Measurements from ENCODE around the gene GPR146. TPM values are rescaled to one million over a fixed set of nuclear protein-coding genes. Genes with fewer than 3 reads are reported as not detected.
A peak's percentile ranks its signal among the peaks of the same experiment; 100 is the strongest.

Gene GPR146
- total and polyA plus RNA-seq, 2 of the 13 experiments (the other 11 are each of a cell fraction or from before 2014, with no cell fraction given) = 2.0 to 15.9 TPM

- TF ChIP-seq ATF7-NPFF (CRISPR knock-in tag; IDR thresholded peaks at IDR 0.05; ENCODE audit: low read depth) = no peak
- no peak for TF ChIP-seq ZNF513 (CRISPR knock-in tag; conservative IDR thresholded peaks at IDR 0.05)
- no peak for TF ChIP-seq ZNF790 (CRISPR knock-in tag; IDR thresholded peaks at IDR 0.05; ENCODE audit: borderline replicate concordance)
- TF ChIP-seq ELF3 (CRISPR knock-in tag; IDR thresholded peaks at IDR 0.05) = no peak; the same call in 1 of the 2 replicates
- TF ChIP-seq ZMYM4 (CRISPR knock-in tag; IDR thresholded peaks at IDR 0.05) = peak; percentile 42; the same call in 1 of the 2 replicates
- TF ChIP-seq ZNF510 (CRISPR knock-in tag; IDR thresholded peaks at IDR 0.05; ENCODE audit: low read depth) = 0 out of 2 replicates have a peak, but pooled peaks have one; percentile 67
- no peak for TF ChIP-seq HNRNPL (IDR thresholded peaks at IDR 0.05; ENCODE audit: low read depth, low read length)
- TF ChIP-seq TBL1XR1 (IDR thresholded peaks at IDR 0.05; ENCODE audit: borderline replicate concordance, low read length, partially characterized antibody) = no peak
- TF ChIP-seq, protein P1, sequence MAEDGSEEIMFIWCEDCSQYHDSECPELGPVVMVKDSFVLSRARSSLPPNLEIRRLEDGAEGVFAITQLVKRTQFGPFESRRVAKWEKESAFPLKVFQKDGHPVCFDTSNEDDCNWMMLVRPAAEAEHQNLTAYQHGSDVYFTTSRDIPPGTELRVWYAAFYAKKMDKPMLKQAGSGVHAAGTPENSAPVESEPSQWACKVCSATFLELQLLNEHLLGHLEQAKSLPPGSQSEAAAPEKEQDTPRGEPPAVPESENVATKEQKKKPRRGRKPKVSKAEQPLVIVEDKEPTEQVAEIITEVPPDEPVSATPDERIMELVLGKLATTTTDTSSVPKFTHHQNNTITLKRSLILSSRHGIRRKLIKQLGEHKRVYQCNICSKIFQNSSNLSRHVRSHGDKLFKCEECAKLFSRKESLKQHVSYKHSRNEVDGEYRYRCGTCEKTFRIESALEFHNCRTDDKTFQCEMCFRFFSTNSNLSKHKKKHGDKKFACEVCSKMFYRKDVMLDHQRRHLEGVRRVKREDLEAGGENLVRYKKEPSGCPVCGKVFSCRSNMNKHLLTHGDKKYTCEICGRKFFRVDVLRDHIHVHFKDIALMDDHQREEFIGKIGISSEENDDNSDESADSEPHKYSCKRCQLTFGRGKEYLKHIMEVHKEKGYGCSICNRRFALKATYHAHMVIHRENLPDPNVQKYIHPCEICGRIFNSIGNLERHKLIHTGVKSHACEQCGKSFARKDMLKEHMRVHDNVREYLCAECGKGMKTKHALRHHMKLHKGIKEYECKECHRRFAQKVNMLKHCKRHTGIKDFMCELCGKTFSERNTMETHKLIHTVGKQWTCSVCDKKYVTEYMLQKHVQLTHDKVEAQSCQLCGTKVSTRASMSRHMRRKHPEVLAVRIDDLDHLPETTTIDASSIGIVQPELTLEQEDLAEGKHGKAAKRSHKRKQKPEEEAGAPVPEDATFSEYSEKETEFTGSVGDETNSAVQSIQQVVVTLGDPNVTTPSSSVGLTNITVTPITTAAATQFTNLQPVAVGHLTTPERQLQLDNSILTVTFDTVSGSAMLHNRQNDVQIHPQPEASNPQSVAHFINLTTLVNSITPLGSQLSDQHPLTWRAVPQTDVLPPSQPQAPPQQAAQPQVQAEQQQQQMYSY (CRISPR knock-in tag; IDR thresholded peaks at IDR 0.05) = no peak
- TF ChIP-seq, protein P2, sequence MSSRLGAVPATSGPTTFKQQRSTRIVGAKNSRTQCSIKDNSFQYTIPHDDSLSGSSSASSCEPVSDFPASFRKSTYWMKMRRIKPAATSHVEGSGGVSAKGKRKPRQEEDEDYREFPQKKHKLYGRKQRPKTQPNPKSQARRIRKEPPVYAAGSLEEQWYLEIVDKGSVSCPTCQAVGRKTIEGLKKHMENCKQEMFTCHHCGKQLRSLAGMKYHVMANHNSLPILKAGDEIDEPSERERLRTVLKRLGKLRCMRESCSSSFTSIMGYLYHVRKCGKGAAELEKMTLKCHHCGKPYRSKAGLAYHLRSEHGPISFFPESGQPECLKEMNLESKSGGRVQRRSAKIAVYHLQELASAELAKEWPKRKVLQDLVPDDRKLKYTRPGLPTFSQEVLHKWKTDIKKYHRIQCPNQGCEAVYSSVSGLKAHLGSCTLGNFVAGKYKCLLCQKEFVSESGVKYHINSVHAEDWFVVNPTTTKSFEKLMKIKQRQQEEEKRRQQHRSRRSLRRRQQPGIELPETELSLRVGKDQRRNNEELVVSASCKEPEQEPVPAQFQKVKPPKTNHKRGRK (CRISPR knock-in tag; IDR thresholded peaks at IDR 0.05) = no peak
- TF ChIP-seq ZSCAN31 (CRISPR knock-in tag; IDR thresholded peaks at IDR 0.05; ENCODE audit: low read depth) = 0 out of 2 replicates have a peak, but pooled peaks have one; percentile 51
- TF ChIP-seq, protein P3, sequence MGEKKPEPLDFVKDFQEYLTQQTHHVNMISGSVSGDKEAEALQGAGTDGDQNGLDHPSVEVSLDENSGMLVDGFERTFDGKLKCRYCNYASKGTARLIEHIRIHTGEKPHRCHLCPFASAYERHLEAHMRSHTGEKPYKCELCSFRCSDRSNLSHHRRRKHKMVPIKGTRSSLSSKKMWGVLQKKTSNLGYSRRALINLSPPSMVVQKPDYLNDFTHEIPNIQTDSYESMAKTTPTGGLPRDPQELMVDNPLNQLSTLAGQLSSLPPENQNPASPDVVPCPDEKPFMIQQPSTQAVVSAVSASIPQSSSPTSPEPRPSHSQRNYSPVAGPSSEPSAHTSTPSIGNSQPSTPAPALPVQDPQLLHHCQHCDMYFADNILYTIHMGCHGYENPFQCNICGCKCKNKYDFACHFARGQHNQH (CRISPR knock-in tag; IDR thresholded peaks at IDR 0.05) = no peak
- TF ChIP-seq DDIT3 (CRISPR knock-in tag; IDR thresholded peaks at IDR 0.05) = no peak
- TF ChIP-seq TEAD2 (CRISPR knock-in tag; IDR thresholded peaks at IDR 0.05) = no peak
- TF ChIP-seq NFKB2 (CRISPR knock-in tag; IDR thresholded peaks at IDR 0.05; ENCODE audit: borderline replicate concordance) = no peak
- TF ChIP-seq RFXANK (CRISPR knock-in tag; IDR thresholded peaks at IDR 0.05) = no peak
- TF ChIP-seq TAF1 (CRISPR knock-in tag; IDR thresholded peaks at IDR 0.05) = no peak; the same call in 1 of the 2 replicates
- peak; percentile 36; the same call in 1 of the 2 replicates for TF ChIP-seq ZFP90 (CRISPR knock-in tag; IDR thresholded peaks at IDR 0.05; ENCODE audit: borderline replicate concordance)
Measured at GRCh38 chr7:1044189-1045068, at the start of gene GPR146 (continued).

Data from HepG2 (cell line).